GM18517 (cell line): Measurements from ENCODE around the gene RAB3IL1.

Experiments used
- ATAC-seq: cut with Tn5 transposase; IDR thresholded peaks from one replicate; pipeline ENCODE4 v1.9.1; 2021; ENCODE audit warnings: mild to moderate bottlenecking, moderate library complexity; ENCODE audit not compliant: unreplicated experiment

The RAB3IL1 gene

GRCh38 chr11:61919705-61920631 lies 2.6 kb upstream of the RAB3IL1 start:
- no peak for ATAC-seq

DNA sequence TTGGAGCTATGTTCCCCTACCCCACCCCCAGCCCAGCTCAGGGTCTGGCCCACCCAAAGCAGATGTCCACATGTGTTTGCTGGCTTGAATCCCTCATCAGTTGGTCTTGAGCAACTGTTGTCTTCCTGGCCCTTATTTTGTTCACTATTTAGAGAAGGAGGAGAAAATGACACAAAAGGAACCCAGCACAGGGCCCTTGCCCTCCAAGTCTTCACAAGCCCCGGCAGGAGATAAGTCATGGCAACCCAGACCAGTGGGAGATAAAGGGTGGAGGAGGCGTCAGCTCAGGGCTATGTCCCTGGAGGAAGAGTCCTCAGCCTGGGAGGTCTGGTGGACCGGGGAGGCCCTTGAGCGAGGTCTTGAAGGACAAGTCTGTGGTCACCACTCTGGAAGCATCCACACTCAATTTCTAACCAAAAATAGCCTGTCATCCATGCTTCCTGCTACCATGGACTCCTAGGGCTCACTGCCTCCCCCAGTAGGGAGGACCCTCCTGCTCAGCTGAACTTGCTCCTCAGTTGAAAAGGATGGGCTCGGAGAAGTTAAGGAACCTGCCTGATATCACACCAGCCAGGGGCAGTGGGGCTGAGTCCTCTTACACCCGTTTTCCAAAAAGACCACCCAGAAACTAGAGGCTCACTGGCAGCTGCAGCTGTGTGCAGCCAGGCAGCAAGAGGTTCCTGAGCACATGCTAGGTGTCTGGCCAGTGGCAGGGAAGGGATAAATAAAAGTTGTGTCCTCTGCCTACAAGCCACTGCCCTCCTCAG lies 1.8 kb upstream of the RAB3IL1 start:
- ATAC-seq: no peak

DNA sequence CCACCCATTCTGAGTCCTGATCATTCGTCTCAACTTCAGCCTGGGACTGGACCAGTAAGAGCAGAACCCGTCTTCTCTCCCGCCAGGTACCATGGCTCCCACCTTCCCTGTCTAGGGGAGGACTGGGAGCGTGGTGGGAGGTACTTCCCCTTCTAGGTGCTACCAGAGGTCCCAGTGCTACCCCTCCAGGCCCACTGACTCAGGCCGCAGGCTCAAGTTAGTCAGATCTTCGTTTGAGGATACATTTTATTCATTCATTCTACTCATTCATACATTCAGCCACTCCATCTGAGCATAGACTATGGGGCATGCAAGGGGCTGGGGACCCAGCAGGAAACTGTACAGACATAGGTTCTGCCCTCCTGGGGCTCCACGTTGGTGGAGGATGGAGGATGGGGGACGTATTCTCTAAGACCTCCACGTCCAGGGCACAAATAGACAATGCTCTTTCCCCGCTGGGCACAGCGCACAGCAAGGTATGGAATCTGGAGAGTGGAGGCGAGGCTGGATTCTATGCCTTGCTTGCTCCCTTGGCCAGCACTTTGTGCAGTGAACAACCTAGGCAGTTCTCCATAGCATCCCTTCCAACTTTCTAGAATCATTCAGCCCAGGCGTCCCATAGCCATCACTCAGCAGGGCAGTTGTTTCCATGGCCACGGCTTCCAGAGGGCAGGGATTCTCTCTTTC lies 1.0 kb upstream of the RAB3IL1 start:
- ATAC-seq: no peak

DNA sequence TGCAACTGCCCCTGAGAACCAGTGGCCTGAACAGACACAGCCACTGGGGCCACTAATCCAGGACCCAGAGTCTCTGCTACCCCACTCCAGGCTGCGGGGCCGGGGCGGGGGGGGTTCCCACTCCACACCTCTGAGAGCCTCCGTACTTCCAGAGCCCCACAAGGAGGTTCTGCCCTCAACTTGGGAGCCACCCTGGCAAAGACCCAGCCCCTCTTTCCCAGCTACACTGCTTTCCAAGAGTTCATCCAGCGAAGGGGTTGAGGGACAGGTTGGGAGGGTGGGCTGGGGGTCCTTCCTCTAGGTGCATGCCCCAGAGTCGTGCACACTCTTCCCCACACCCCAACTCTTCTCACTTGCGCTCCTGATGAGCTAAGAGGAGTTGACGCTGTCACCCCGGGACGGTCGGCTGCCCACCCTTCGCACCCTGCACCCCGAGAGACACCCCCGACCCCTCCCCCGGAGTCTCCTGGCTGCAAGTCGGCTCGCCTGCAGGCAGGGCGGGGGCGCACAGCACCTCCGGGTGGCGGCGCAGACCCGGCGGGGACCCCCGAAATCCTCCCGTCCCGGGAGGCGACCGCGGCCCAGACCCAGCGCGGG lies 531 bp downstream of the RAB3IL1 start:
- ATAC-seq: no peak

DNA sequence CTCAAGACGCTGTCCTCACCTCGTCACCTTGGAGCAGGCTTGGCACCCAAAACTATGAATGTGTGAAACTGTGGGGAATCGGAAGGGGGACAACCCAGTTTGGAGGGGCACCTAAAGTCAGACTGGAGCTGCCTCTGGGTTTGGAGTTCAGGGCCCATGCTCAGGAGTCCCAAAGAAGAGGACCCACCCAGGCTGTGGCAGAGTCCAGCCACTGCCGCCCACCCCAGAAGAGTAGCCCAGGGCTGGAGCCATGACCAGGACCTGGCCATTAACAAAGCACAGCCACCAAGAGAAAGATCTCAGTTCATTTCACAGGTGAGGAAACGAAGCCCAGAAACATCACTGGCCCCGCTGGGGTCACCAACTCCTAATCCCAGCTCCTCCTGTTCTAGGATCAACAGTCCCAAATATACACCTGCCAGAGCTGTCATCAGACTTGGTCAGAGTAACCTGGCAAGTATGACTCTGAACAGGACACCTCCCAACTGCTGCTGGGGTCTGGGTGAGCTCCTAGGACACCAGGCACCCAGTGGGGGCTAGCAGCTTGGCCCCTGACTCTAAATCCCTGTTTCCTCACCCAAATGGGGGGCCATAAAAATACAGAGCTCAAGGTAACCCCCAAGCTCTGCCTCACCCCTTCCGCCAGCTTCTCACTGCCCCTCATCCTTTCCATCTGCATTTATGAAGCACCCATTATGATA lies 2.7 kb downstream of the RAB3IL1 start:
- no peak for ATAC-seq

DNA sequence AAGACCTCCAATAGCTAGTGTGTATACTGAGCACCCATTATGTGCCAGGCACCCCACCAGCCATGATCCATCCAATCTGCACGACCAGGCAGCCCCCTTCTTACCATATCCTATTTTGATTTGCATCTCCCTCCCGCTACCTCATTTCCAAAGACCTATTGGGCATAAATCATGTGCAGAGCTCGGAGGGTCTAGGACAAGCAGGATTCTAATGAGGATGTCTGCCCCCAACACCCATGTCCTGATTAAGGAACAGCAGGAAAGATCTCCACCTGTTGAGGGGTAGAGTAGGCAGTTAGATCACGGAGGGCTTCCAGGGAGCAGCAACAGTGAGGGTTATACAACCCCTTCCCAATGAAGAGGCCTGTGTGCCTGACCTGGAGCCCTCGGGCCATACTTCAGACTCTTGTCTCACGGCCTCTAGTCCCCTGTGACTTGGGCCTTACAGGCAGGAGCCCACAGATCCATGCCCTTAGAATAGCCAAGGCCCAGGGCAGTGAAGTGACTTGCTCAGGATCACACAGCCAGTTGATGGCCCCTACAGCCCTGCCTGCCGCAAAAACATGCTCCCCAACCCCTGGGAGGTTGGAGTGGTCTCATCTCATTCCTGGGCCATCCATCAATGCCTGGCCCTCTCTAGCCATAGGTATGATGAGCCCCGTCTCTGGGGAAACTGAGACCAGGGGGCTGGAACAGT lies 3.5 kb downstream of the RAB3IL1 start:
- no peak for ATAC-seq

DNA sequence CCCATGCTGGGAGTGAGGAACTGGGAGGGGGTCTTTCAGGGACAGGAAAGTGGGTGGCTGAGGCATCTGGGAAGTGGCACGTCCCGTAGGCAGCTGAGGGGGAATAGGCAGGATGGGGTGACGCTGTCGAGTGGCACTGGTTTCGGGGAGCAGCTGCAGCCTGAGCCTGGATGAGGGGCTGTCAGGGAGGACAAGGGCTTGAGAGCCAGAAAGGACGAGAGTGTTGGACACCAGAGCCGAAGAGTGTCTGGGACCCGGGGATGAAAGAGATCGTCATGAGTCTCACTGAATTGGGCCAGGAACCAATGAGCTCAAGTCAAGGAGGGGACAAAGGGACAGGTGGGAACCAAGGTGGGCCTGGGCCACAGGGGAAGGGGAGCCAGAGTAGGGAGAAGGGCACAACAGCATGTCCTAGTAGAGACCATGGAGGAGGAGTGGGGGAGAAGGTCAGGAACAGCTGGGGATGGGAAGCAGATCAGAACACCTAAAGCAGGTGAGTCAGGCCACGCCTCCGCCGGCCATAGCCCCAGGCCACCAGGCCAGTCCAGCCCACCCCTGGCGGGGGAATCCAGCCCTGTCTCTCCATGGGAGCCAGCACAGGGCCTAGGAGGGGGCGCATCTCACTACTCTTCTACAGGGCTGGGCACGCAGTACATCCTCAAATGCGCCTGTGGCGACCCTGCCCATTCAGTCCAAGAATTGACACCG lies 4.2 kb downstream of the RAB3IL1 start:
- no peak for ATAC-seq

GRCh38 chr11:61912530-61912898 lies 4.9 kb downstream of the RAB3IL1 start:
- ATAC-seq: no peak

DNA sequence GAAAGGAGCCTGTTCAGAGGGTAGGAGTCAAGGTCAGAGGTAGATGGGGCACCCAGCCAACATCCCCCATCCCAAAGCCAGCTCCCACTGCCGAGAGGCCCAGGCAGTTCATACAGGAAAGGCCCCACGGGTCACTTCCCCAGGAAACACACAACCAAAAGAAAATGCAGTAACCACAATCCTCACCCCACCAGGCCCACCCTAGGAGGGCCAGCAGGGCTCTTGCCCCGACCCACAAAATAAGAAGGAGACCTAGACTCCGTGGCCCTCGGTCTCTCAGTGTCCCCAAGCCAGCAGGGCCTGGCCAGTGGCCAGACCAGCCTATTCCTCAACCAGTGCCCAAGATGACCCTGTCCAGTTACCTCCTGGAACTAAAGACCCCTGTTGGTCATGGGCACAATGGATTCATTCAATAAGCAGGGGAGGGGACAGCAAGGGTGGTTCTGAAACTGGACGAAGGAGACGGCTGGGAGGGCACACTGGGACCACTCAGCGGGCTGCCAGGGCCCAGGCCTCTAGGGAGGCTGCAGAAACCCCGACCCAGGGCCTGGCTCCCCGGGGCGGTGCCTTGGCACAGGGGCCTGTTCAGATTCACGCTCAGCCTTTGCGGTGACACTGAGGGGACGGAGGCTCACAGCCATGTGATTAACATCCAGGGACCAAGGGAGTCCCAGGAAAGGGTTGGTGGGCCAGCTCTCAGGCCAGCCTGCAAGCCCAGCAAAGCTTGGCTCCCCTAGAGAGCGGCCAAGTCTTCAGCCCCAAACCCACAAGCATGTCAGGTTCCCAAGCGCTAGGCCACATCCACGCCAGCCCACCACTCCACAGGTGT lies 5.5 kb downstream of the RAB3IL1 start:
- no peak for ATAC-seq

- ATAC-seq: no peak
These were observed 6.2 kb downstream of the RAB3IL1 start for GRCh38 chr11:61911128-61911700.

GRCh38 chr11:61910187-61911127 lies 6.9 kb downstream of the RAB3IL1 start:
- no peak for ATAC-seq

- ATAC-seq: no peak
These were observed 8.5 kb downstream of the RAB3IL1 start for GRCh38 chr11:61908730-61909316.

DNA sequence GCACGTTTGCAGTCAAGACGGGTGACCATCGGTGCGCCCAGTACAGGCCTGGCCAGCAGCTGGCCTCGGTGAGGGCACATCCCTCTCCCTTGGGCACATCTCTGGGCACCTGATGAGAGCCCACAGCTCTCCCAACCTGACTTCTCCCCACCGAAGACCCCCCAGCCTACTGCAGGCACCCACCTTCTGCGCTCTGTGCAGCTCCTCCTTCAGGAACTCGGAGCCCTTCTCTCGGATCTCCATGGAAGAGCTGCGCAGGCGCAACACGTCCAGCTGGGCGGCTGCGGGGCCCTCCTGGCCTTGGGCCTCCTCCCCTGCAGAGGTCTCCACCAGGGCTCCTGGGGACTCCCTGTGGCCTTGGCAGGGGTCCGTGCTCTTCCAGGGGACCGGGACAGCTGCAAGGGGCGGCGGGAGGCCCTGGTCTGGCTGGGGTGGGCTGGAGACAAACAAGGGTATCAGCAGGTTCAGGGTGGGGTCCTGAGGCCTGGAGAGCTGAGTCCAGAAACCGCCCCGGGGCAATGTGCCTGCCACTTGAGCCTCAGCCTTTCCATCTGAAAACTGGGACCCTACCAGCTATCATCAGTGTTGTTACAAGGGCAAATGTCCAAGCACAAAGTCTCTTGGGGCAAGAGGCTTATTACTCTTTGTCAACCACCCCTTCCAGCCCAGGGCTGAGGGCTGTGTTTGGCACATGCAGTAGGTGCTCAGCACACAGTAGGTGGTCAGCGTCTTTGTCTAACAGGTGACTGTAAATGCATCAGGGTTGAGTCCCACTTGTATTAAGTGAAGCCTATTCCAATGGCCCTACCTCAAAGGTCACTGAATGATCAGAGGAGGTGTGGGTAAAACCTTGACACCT lies 9.3 kb downstream of the RAB3IL1 start:
- ATAC-seq: no peak

DNA sequence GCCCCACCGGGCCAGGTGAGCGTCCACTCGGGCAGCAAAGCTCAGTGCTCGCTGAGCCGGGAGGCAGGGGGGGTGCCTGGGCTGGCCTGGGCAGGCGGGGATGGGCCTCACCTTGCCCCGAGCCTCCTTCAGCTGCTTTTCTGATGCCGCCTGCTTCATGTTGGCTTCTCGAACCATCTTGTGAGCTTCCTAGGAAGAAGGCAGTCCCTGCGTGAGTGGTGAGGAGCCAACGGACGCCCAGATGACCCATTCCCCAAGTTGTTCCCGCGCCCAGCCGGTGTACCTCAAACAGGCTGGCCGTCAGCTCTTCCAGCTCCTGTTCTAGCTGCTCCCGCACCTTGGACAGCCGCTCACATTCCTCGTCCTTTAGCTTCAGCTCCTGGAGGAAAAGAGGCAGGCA lies 10.1 kb downstream of the RAB3IL1 start:
- no peak for ATAC-seq

DNA sequence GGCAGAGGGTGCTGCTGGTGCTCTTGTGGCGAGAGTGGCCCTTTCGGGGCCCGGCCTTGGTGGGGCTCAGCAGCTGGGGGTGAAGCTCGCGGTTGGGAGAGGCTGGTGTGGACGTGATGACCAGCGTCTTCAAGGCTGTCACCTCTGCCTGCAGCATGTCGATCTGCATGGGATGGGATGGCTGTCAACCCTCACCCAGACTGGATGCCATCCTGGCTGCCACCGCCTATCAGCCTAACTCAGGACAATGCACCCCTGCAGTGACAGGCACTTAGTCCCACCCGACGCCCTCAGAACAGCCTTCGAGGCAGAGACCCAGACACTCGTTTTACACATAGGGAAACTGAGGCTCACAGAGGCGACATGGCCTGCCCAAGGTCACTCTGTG lies 10.8 kb downstream of the RAB3IL1 start:
- no peak for ATAC-seq
